DMS 273 treated with DMSO at 0.1 percent for 48 hours (cell line): ENCODE measurements around the gene BORCS5.
"Not testable (repeated sequence)": the region's sequence is repeated elsewhere in the genome, so short reads cannot be mapped to it uniquely, and the experiment has no call there.

Source experiments
- DNase-seq: peaks from one replicate; lab custom pipeline; 2025; lab: John Stamatoyannopoulos, UW

The BORCS5 gene

DNA sequence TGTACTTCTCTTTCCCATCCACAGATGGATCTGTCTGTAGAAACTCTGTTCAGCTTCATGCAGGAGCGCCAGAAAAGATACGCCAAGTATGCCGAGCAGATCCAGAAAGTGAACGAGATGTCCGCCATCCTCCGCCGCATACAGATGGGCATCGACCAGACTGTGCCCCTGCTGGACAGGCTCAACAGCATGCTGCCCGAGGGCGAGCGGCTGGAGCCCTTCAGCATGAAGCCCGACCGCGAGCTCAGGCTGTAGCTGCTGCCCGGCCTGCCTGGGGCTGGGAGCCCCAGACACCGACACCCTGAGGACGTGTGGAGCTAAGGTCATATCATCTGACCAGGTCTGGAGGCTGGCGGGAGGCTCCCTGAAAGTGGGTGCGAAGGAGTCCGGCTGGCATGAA is 108.6 kb downstream of the BORCS5 start:
- DNase-seq = no peak

GRCh38 chr12:12466157-12466556 is 109.3 kb downstream of the BORCS5 start:
- DNase-seq = no peak

- DNase-seq = no peak
Measured at GRCh38 chr12:12467264-12467663, 110.4 kb downstream of the BORCS5 start.

DNA sequence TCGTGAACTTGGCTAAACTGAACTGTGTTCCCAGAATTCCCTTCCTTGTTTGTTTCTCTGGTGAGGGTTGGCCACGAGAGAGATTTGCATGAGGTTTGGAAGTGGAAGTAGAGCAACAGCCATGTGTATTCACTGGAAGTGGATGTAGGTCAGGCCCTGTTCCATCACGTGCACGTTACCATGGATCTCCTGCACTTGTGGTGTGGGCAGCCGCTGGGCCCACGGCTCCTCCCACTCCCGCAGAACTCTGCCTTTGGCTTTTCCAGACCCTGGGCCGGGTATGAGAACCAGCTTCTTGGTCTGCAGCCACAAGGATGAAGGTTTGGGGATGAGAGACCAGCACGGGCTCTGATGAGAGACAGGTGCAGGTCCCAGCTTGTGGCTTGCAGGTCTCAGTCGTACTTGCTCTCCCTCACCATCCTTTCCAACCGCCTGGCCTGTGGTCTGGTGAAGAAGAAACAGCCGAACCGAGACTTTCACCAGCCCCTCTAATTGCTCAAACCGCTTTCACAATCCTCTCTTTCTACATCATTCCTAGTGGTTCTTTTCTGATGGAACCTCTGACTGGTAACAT is 110.9 kb downstream of the BORCS5 start:
- DNase-seq = no peak

DNA sequence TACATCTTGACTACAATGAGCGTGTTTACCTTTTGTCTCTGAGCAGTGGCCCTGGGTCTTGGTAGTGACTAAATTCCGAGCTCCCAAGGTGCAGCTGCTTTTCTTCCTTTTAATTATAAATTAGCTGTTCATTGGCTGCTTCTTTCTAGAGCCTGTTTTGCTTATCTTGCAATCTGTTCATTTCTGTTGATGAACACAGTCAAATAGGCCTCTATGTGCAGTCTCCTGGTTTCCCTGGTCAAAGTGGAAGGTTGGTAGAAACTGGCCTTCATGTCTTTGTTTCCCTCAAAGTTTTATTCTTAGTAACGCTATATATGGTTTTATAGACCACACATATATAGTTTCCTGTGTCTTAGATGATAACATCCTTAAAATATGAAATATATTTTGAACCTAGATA is 111.7 kb downstream of the BORCS5 start:
- DNase-seq = no peak

DNA sequence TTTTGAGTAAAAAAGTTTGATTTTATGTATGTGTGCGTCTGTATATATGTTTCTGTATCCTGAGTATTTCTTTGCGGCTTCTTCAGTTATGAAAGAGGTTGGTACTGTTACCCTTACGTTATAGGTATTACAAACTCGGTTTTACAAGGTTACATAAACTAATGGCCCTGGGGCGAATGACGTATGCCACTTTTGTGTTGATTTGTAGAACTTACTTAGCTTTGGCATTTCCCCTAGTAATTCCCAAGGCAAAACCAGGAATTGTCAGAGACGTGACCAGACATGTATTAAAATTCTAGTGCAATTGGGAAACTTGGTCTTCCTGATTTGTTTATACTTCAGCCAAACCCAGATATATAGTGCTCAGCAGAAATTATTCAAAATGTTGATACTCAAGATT is 112.5 kb downstream of the BORCS5 start:
- no peak for DNase-seq

DNA sequence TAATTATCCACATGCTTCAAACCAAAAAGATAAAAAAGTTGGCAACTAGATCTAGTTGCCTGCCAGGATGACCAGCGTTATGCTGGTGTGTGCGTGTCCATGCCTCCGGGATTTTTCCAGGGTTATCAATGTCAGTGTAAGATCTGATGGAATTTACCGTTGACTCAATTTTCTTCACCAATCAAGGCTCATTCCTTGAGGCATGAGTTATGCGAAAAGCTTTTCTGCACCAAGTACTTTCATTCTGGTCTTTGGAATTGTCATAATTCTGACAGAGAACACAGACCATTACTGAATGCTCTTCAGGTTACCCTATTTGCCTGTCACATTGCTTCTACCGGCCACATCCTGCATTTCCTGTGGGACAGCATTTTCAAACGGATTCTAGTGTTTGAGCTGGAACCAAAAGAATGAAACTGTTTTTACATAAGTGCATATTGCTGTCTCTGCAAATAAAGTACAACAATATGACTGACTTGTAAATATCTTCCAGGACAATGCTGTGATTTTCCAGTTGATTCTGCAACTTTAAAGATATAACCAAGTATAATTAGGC is 114.0 kb downstream of the BORCS5 start:
- no peak for DNase-seq

GRCh38 chr12:12471982-12472961 is 115.4 kb downstream of the BORCS5 start:
- not testable (repeated sequence) for DNase-seq

DNA sequence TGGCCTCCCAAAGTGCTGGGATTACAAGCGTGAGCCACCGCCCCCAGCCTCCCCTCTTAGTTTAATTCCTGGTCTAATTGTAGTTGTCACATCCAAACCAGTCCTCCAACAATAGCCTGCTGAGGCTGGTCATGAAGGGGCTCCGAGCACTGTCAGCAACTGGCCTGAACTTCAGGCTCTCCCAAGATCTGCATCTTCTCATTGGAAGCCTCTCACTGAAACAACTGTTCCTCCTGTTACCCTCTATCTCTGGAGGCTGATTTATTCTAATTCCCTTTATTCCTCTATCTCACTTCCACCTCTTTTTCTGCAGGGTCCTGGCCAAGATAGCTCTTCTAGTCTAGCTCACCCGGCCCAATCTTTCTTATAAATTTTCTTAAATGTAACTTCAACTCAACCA is 116.3 kb downstream of the BORCS5 start:
- no peak for DNase-seq

- DNase-seq = no peak
Measured at GRCh38 chr12:12474471-12474928, 117.6 kb downstream of the BORCS5 start.

DNA sequence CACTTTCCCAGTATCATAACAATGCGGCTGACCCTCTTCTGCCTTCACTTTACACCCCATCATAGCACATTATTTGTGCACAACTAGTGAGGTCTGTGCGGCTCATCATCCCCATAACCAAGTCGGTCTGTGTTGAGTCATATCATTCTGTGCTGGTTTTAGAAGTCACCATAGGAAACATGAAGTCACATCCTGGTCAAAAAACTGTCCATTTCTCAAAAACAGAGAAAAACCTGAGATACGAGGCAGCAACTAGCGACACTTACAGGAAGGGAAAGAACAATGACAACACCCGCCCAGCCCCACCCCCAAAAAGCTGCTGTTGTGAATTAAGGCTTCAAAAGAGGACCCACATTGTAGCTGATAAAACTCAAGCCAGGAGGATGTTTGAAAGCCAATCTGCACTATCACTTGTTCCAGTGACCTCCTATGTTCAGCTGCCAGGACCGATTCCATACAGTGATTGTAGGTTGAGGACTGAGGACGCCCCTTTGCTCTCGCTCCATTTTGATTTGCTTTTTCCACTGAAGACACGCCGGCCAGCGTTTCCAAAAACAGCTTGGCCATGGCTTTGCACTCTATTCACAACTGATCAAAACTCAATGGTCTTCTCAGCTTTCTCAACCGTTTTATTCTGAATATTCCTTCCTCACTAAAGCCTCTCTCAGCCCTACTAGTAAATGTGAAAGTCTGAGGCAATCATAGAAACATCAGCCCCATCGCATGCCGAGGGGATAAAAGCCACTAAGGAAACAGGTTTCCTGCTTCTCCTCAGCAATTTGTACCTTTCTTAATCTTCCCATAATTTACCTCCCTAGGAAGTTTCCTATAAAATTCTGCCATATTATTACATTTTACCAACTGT is 118.3 kb downstream of the BORCS5 start:
- no peak for DNase-seq

- DNase-seq = no peak
Measured at GRCh38 chr12:12476857-12477531, 120.1 kb downstream of the BORCS5 start.

- no peak for DNase-seq
Measured at GRCh38 chr12:12477532-12477890, 120.6 kb downstream of the BORCS5 start.

DNA sequence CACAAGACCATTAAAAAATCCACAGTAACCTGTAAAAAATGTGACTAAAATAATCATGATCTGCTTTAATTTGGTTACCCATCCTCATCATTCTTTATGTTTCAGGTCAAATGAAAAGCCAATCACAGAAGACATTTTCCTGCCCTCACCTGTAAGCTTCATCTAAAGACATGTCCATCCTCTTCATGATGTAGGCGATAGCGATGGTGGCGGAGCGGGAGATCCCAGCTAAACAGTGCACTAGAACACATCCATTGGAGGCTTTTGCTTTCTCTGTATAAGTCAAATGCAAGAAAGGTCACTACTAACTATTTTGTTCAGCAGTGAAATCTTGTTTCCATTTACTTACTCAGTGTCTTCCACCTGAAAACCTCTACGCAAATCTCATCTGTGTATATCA is 123.2 kb downstream of the BORCS5 start:
- no peak for DNase-seq

DNA sequence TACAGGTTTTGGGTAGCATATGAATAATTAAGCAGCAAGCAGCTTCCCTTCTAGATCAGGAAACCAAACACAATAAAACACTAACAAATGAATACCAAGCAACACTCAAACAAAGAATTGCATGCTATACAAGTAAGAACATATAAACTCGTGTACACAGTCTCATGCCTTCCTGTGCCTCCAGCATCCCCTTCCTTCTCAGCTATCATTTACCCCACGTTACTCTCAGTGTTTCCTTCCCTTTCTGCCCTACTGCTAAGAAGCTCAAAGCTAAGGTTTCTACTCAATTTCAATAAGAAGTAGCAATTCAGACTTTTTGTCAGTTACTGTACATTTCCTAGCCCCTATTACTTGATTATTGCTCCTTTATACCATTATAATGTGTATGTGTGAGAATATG is 124.8 kb downstream of the BORCS5 start:
- DNase-seq = no peak

GRCh38 chr12:12482150-12482761 is 125.4 kb downstream of the BORCS5 start:
- DNase-seq = no peak

DNA sequence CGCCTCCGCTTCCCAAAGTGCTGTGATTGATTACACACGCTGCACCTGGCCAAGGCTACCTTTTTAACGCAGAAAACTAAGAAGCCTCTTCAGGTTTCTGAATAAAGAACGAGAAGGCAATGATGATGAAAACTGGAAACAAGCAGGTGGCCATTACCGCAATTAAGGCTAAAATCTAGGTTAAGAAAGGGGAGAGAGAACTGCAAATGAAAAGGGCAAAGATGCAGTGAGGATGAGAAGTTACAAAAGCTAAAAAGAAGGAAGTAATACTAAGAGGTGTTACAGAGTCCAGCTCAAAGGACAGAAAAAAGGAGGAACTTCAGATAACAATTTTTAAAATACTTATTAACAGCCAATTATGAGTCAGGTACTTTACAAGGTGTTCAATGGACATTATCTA is 126.1 kb downstream of the BORCS5 start:
- DNase-seq = no peak

- DNase-seq = no peak
Measured at GRCh38 chr12:12483438-12483837, 126.6 kb downstream of the BORCS5 start.

GRCh38 chr12:12486661-12487240 is 129.9 kb downstream of the BORCS5 start:
- DNase-seq = no peak

GRCh38 chr12:12487490-12487889 is 130.6 kb downstream of the BORCS5 start:
- no peak for DNase-seq

DNA sequence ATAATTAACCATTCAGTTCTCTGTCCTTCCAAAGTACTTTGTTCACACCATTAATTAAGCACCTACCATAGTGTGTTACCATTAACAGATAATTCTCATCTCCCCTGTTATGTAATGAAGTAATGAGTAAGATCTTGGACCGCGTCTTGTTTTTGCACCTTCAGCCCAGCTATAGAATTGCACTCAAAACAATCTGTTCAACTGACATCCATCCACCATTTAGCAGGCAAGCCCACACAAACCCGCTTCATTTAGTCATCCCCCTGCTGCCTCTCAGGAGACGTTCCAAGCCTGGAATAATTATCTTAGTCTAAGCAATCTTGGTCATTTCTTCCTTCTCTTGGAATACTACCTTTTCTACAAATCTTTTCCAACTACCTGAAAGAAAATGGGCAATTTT is 131.4 kb downstream of the BORCS5 start:
- DNase-seq = no peak
